Frontal cortex (tissue), 4 donors: ENCODE results near the gene WDR20. TPM values are rescaled to one million over a fixed set of nuclear protein-coding genes. Genes with fewer than 3 reads are reported as not detected.
A peak's percentile ranks its signal among the peaks of the same experiment; 100 is the strongest.
"Not testable (repeated sequence)": the region's sequence is repeated elsewhere in the genome, so short reads cannot be mapped to it uniquely, and the experiment has no call there.

Experiments
- DNase-seq, 2 donors: peaks; one replicate each; pipeline ENCODE4 v3.0.0; 2012; ENCODE audit warnings: low spot score in 2 of 2
- FAIRE-seq: peaks from 2 replicates; lab custom pipeline; 2012; peaks lifted over from hg19 to GRCh38; lab: Jason Lieb, UNC
- total RNA-seq: library from RNA; depleted of rRNA; stranded (reverse); fragments of >200 nt; gene quantifications from one replicate; pipeline ENCODE4 v1.2.3, GENCODE V29; 2014
- donor health status: control.
- donor health status: control.
- donor health status: control.

Gene WDR20
- total RNA-seq, 1 donor from 2014 or later, result 39.5 TPM

DNA sequence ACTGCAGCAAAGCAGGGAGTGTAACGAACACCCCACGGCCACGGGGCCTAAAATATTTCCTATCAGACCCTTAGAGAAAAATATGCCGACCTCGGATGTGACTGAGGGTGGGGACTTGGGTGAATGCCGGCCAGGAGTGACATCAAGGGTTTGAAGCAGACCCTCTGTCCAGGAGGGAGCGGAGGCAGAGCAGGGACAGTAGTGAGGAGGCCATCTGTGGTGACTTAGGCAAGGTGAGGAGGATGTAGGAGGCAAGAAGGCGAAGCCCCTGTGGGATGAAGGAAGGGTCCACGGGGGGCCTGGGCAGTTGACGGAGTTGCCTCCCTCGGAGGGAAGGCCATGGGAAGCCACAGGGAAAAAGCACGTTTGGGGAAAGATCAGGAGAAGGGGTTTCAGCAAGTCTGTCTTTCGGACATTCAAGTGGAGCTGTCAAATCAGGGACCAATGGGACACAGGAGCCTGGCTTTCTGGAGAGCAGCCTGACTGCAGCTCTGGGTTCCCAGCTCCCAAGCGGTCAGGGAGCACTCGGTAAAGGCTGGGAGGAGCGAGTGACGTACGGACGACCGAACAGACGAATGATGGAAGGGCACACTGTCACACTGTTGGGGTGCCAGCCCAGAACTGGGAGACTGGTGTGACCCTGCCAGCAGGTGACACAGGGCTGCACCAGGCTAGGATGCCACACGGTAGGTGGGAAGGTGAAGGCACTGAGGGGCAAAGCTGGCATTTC is 90.9 kb downstream of the WDR20 start:
- DNase-seq, result no peak
- no peak for FAIRE-seq

DNA sequence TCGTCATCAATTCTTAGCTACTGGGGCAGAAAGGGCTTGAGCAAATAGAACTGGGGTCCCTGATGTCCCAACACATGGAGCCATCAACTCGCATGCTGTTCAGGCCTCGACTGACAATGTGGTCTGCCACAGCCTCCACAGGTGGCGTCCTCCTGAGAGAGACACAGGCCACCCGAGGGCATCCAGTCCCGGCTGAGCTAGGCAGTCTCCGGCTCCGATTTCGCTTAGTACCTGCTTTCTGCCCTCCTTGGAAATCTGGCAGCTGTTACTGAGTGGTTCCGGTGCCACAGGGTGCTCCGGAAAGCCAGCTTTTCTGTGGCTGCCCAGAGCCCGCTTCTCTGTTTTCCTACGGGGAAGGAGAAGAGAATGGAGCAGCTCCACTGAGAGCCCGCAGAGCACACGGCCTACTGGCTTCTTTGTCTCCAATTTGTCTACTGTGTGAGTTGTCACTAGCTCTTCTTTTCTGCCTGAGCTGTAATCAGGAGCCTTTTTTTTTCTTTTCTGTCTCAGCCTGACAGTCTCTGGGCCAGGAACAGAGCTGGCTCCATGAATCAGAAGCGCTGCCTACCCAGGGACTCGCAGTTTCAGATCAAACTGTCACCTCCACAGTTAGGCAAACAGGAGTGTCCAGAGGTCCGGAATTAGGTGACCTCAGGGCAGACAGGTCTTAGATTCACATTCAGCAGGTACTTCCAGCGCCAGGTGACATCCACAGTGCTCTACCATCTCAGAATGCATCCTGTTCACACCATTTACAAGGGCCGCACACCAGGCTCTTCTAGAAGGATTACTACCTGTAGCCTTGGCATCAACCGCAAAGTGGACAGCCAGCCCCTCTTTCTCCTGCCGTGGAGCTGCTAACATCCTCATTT is 92.0 kb downstream of the WDR20 start:
- no peak for FAIRE-seq
- no peak for DNase-seq

DNA sequence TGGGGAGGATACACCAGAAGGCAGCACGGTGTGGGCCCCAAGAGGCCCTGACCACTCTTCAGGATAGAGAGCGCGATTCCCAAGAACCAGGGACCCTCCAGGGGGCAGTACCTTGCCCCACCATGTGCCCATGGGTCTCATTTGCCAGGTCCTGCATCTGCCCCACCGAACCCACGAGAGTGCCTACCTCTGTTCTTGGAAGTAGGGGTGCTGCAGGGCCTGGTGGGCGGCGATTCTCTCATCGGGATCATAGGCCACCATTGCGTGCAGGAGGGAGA is 92.6 kb downstream of the WDR20 start:
- no peak for FAIRE-seq
- no peak for DNase-seq

DNA sequence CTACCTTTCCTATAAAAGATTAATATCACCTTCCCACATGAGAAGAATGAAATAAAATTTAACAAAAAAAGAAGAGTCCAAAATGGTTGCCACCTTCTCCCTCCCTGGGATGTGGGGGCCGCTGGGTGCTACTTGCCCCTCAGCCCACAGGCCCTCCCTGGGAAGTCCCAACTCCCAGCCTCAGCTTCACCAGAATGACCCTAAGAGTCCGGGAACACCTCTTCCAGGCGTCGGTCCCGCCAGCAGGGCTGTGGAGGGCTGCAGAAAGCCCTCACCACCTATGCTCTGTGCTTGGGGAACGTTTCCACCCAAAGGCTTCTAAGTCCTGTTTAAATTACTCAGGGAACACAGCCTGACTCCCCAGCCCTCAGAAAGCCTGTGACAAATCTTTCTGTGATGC is 93.4 kb downstream of the WDR20 start:
- no peak for FAIRE-seq
- DNase-seq, result no peak

DNA sequence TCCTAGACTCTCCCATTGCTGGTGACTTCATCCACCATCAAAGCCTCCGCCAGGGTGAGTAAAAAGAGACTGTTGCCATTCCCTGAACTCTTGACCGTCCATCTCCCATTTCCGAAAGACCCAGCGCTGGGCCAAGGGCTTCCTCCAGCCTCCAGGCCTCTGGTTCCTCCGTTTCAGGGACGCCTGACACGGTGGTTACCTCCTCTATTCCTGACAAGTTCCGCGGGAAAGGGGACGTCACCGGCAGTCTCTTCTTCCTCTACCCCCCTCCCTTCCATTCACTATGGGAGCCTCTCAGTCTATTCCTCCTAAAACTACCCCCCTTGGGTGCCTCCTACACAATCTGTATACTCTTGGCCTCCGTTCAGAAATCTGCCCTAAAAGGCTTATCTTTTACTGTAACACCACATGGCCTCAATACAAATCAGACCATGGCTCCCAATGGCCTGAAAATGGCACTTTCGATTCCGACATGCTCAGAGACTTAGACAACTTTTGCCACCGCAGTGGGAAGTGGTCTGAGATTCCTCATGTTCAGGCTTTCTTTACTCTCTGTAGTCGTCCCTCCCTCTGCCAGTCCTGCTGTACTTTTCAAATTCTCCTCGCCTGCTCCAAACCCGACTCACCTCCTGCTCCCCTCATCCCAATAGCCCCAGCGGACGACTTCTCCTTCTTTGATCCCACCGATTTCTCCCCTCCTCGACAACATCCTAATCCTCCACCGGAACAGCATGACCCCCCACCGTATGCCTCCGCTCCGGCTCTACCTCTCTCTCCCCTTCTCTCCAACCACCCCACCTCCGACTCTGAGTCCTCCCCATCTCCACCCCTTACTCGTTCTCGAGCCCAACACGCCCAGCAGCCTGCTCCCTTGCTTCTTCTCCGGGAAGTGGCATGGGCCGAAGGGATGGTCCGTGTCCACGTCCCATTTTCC is 94.9 kb downstream of the WDR20 start:
- DNase-seq, result no peak
- no peak for FAIRE-seq

DNA sequence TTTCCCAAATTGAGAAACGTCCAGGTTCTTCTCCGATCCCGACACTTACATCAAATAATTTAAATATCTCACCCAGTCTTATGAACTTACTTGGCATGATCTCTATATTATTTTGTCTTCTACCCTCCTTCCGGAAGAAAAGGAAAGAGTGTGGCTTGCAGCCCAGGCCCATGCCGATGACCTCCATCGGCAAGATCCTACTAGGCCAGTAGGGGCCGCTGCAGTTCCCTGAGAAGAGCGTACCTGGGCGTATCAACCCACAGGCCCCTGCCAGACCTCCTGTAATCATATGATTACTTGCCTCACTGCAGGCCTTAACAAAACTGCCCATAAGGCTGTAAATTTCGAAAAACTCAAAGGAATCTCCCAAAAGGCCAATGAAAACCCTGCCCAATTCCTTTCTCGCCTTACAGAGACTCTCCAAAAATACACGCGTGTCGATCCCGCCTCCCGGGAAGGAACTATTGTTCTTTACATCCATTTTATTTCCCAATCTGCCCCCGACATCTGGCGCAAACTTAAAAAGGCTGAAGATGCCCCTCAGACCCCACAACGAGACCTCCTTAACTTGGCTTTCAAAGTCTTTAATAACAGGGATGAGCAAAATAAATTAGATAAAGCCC is 95.7 kb downstream of the WDR20 start:
- peak; percentile 60 to 78 for DNase-seq
- no peak for FAIRE-seq

DNA sequence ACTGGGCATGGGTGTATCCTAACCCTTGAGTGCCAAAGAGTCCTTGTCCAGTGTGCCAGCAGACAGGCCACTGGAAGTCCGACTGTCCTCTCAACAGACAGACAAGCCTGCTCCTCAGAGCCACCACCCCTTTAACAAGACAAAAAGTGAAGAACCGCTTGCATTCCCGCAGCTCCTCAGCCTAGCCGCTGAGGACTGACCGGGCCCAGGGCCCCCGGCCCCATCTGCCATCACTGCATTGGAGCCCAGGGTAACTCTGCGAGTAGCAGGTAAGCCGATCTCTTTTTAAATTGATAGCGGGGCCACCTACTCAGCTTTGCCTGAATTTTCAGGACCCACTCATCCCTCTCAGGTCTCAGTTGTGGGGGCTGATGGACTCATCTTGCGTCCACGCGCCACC is 96.3 kb downstream of the WDR20 start:
- FAIRE-seq (no peak), DNase-seq (no peak)

DNA sequence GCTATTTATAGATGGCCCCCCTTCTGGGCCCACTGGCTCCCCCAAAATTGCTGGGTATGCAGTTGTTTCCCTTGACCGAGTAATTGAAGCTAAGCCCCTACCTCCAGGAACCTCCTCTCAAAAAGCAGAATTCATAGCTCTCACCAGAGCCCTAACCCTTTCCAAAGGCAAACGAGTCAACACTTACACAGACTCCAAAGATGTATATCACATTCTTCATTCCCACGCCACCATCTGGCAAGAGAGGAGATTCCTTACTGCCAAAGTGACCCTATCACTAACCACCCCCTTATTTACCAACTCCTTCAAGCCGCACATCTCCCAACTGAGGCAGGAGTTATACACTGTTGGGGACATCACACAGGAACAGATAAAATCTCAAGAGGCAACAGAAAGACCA is 98.4 kb downstream of the WDR20 start:
- FAIRE-seq (no peak), DNase-seq (no peak)

DNA sequence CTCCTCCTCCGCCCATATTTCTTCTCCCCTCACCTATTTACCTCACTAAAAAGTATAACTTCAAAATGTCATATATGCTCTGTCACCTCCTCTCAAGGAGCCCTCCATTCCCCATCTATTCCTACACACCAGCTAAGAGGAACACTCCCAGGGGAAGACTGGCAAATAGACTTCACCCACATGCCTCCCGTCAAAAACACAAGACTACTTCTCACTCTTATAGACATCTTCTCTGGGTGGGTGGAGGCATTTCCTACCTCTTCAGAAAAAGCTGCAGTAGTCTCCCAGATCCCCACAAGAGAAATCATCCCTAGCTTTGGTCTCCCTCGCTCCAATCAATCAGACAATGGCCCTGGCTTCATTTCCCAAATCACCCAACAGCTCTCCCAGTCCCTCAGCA is 99.1 kb downstream of the WDR20 start:
- DNase-seq (no peak), FAIRE-seq (no peak)

DNA sequence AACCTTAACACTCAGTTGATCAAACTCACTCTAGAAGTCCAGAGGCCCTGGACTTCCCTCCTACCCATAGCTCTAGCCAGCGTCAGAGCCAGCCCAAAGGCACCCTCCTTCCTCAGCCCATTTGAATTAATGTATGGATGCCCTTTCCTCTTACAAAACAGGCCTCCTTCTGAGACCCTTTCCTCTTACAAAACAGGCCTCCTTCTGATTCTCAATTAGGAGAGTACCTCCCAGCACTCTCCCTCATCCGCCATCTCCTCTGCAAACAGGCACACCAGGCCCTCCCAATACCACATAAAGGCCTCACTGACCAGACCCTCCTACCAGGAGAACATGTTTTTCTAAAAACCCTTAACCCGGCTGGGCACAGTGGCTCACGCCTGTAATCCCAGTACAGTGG is 99.5 kb downstream of the WDR20 start:
- DNase-seq, result no peak
- FAIRE-seq, result no peak

DNA sequence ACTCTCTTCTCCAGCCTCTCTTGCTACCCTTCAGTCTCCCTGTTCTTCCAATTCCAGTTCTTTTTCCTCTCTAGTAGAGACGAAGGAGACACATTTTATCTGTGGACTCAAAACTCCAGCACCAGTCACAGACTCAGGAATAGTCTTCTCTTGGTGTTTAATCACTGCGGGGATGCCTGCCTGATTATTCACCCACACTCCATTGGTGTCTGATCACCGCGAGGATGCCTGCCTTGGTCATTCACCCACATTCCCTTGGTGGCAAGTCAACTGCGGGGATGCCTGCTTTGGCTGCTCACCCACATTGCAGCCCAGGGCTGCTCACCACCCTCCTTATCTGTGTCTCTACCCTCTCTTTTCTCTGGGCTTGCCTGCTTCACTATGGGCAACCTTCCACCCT is 100.8 kb downstream of the WDR20 start:
- DNase-seq, FAIRE-seq: not testable (repeated sequence)

DNA sequence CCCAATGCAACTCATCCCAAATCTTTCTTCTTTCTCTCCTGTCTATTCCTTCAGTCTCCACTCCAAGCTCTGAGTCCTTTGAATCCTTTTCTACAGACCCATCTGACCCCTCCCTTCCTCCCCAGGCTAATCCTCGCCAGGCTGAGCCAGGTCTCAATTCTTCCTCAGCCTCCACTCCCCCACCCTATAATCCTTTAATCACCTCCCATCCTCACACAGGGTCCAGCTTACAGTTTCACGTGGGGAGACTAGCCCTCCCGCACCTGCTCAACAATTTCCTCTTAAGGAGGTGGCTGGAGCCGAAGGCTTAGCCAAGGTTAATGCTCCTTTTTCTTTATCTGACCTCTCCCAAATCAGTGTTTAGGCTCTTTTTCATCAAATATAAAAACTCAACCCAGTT is 101.5 kb downstream of the WDR20 start:
- FAIRE-seq, result no peak
- no peak for DNase-seq

DNA sequence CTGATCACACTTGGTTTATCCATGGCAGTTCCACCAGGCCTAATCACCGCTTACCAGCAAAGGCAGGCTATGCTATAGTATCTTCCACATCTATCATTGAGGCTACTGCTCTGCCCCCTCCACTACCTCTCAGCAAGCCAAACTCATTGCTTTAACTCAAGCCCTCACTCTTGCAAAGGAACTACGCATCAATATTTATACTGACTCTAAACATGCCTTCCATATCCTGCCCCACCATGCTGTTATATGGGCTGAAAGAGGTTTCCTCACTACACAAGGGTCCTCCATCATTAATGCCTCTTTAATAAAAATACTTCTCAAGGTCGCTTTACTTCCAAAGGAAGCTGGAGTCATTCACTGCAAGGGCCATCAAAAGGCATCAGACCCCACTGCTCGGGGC is 104.1 kb downstream of the WDR20 start:
- not testable (repeated sequence) for DNase-seq, FAIRE-seq

DNA sequence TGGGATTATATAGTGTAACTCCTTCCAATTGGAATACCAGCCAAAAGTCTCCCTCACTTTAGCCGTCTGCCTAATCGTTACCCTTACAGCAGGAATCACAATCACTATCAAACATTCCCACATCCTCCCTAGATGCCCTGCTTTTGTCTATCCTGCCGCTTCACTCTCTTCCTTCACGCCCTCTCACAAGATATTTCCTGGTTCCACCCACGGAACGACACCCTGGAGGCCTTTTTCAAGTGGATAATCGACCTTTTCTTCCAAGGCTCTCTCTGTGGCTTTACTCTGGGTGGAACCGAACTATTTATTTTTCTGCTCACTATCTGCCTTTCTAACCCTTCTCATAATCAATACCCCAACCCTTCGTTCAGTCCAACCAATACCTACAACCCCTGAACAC is 106.4 kb downstream of the WDR20 start:
- no peak for FAIRE-seq

DNA sequence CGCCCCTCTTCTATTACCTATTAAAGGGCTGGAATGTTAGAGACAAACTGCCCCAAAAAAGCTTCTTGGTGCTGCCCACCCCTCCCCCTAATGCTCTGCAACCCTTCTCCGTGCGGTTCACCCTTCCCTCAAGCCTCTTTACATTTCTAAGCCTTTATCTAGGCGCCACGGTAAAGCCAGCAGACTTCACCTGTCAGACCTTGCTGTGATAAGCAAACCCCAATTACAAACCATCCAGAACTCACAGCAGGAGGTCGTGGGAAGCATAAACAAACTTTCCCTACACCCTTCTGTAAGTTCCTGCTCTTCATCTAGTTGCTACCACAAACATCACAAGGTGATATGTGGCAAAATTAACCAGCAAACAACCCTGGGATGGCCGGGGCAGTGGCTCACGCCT is 108.4 kb downstream of the WDR20 start:
- DNase-seq (no peak), FAIRE-seq (no peak)

More for the DNA sequence above, 106.4 kb downstream of the WDR20 start:
- DNase-seq, result no peak

DNA sequence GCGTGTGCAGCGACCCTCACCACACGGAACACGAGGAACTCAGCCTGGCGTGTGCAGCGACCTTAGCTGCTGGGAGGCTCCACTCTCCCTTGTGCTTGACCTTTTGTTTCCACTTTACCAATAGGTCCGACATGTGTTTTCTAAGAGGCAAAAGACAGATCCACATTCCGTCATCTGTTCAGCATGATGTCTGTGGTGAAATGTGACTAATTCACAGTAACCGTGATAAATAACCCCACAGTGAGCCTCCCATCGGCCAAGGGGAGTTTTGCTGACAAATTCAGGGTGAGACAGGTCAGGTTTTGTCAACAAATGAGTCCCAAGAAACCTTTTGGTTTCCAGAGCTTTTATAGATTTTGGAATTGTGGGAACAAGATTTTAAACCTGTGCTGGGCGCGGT is 109.3 kb downstream of the WDR20 start:
- FAIRE-seq, result no peak
- no peak for DNase-seq

DNA sequence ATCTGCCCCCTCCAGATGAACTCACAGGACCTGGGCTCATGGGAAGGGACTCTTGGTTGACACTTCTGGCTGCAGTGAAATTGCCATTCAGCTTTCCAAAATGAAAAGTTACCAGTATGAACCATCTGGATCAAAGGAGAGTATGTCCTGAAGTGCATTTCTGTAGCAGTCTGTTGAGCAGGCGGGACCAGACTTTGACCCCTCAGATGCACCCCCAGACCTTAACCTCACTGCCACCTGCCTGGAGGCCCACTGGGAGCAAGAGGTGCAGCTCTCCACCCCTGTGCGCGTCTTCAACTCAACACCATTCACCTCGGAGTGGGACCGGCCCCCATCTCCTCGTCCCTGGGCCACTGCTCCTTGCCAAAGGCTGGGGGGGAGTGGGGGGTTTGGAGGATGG is 110.3 kb downstream of the WDR20 start:
- FAIRE-seq (no peak), DNase-seq (no peak)

DNA sequence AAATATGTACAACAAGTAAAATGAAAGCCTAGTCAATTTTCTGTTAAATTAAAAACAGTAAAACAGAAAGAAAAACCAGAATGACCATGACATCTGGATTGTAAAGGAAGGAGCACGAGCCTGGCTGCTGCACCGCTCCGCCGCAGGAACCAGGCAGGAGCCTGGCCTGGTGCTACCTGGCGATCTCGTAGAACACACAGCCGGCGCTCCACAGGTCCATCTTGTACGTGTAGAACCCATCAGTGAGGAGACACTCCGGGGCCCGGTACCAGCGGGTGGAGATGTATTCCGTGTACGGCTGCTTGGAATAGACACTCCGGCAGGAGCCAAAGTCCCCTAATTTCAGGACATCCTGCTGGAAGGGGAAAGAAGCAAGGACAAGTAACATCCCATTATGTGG is 110.9 kb downstream of the WDR20 start:
- no peak for FAIRE-seq
- DNase-seq, result no peak

DNA sequence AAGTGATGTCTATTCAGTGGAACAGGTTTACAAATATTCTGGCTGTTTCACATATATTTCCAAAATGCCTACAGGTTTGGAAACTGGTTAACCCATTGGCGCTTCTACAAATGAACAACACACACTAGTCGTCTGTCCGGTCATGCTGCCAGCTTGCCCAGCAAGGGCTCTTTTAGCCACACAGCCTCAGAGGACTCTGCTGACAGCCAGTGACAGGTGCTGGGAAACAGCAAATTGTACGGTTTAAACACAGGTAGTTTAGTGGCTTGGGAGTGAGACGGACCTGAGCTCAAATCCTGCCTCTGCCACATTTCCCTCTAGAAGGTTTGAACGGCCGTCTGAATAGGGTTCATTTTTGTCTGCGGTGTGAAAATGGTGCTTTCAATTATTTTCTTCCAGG is 111.5 kb downstream of the WDR20 start:
- DNase-seq, result no peak
- FAIRE-seq, result no peak
